ENCODE measurements around the gene NEURL1B. TPM values are rescaled to one million over a fixed set of nuclear protein-coding genes. Genes with fewer than 3 reads are reported as not detected.

The NEURL1B gene
- polyA plus RNA-seq, 1 donor from 2014 or later: 12.7 TPM

- Histone ChIP-seq H4K20me1 (ENCODE audit: insufficient read depth) (no peaks in the 10 kb centered on the region), H3K27me3 (ENCODE audit: insufficient read depth, low read depth, low read length) (no peaks in the 10 kb centered on the region), H3K27ac (ENCODE audit: low read length) (no peak overlapping the region), H3K36me3 (ENCODE audit: insufficient read depth, low read length) (no peaks in the 10 kb centered on the region), H3K4me2 (ENCODE audit: low read length) (no peak overlapping the region), H3F3A (ENCODE audit: insufficient read depth, low read length, poor library complexity, severe bottlenecking) (no peaks in the 10 kb centered on the region), H2AFZ (ENCODE audit: low read depth, low read length) (no peak overlapping the region), H3K9me2 (ENCODE audit: insufficient read depth, low read length) (no peaks in the 10 kb centered on the region), H3K9me3 (ENCODE audit: low read length) (no peaks in the 10 kb centered on the region), H3K79me2 (replicated peaks; ENCODE audit: insufficient read depth, low read length) (no peaks in the 10 kb centered on the region), H3K4me3 (ENCODE audit: low read length) (no peak overlapping the region), H3K9ac (ENCODE audit: low read length) (no peak overlapping the region)
- TF ChIP-seq CTCF (IDR thresholded peaks at IDR 0.05; ENCODE audit: poor library complexity, severe bottlenecking) (no peak), SMC3 (conservative IDR thresholded peaks at IDR 0.05; ENCODE audit: poor library complexity) (no peak), RAD21 (conservative IDR thresholded peaks at IDR 0.05) (no peak), EP300 (conservative IDR thresholded peaks at IDR 0.05; ENCODE audit: poor library complexity, severe bottlenecking) (no peak), EZH2 (IDR thresholded peaks at IDR 0.05; ENCODE audit: borderline replicate concordance, insufficient read depth, low read length, poor library complexity, severe bottlenecking) (no peak)
- TF ChIP-seq, protein P1, sequence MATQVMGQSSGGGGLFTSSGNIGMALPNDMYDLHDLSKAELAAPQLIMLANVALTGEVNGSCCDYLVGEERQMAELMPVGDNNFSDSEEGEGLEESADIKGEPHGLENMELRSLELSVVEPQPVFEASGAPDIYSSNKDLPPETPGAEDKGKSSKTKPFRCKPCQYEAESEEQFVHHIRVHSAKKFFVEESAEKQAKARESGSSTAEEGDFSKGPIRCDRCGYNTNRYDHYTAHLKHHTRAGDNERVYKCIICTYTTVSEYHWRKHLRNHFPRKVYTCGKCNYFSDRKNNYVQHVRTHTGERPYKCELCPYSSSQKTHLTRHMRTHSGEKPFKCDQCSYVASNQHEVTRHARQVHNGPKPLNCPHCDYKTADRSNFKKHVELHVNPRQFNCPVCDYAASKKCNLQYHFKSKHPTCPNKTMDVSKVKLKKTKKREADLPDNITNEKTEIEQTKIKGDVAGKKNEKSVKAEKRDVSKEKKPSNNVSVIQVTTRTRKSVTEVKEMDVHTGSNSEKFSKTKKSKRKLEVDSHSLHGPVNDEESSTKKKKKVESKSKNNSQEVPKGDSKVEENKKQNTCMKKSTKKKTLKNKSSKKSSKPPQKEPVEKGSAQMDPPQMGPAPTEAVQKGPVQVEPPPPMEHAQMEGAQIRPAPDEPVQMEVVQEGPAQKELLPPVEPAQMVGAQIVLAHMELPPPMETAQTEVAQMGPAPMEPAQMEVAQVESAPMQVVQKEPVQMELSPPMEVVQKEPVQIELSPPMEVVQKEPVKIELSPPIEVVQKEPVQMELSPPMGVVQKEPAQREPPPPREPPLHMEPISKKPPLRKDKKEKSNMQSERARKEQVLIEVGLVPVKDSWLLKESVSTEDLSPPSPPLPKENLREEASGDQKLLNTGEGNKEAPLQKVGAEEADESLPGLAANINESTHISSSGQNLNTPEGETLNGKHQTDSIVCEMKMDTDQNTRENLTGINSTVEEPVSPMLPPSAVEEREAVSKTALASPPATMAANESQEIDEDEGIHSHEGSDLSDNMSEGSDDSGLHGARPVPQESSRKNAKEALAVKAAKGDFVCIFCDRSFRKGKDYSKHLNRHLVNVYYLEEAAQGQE (IDR thresholded peaks at IDR 0.05; ENCODE audit: borderline replicate concordance): no peak
These were observed 46.9 kb downstream of the NEURL1B start for GRCh38 chr5:172687940-172688339.

- H3K9me3 ChIP-seq (ENCODE audit: low read length): no peaks in the 10 kb centered on the region
- no peak overlapping the region for H3K4me3 ChIP-seq (ENCODE audit: low read length)
- H3K79me2 ChIP-seq (replicated peaks; ENCODE audit: insufficient read depth, low read length): no peaks in the 10 kb centered on the region
- H3F3A ChIP-seq (ENCODE audit: insufficient read depth, low read length, poor library complexity, severe bottlenecking): no peaks in the 10 kb centered on the region
- TF ChIP-seq EZH2 (IDR thresholded peaks at IDR 0.05; ENCODE audit: borderline replicate concordance, insufficient read depth, low read length, poor library complexity, severe bottlenecking): no peak
- no peak overlapping the region for H3K9ac ChIP-seq (ENCODE audit: low read length)
- H3K9me2 ChIP-seq (ENCODE audit: insufficient read depth, low read length): no peaks in the 10 kb centered on the region
- no peaks in the 10 kb centered on the region for H3K27me3 ChIP-seq (ENCODE audit: insufficient read depth, low read depth, low read length)
- H3K4me2 ChIP-seq (ENCODE audit: low read length): no peak overlapping the region
- no peaks in the 10 kb centered on the region for H3K36me3 ChIP-seq (ENCODE audit: insufficient read depth, low read length)
- no peak overlapping the region for H2AFZ ChIP-seq (ENCODE audit: low read depth, low read length)
- H3K27ac ChIP-seq (ENCODE audit: low read length): no peak overlapping the region
- no peaks in the 10 kb centered on the region for H4K20me1 ChIP-seq (ENCODE audit: insufficient read depth)
These were observed 47.5 kb downstream of the NEURL1B start for GRCh38 chr5:172688349-172689217.

DNA sequence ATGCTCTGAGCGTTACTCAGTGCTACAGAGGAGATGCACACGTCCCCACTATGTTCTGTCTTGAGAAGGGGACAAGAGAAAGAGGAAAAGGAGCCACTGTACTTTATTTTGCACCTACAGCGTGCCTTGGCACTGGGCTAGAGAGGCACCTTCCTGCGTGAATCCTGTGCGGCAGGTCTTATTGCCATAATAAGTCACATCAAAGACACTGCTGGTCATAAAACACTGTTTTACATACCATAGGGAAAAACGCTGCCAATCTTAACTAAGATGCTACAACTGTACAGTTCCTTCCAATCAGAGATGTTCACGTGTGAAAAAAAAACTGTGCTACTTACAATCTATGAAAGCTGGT is 48.1 kb downstream of the NEURL1B start:
- H3K9ac ChIP-seq (ENCODE audit: low read length): no peak overlapping the region
- H3K9me2 ChIP-seq (ENCODE audit: insufficient read depth, low read length): no peaks in the 10 kb centered on the region
- no peak overlapping the region for H2AFZ ChIP-seq (ENCODE audit: low read depth, low read length)
- H3K36me3 ChIP-seq (ENCODE audit: insufficient read depth, low read length): no peaks in the 10 kb centered on the region
- H3F3A ChIP-seq (ENCODE audit: insufficient read depth, low read length, poor library complexity, severe bottlenecking): no peaks in the 10 kb centered on the region
- no peaks in the 10 kb centered on the region for H3K9me3 ChIP-seq (ENCODE audit: low read length)
- H3K27ac ChIP-seq (ENCODE audit: low read length): no peak overlapping the region
- H3K79me2 ChIP-seq (replicated peaks; ENCODE audit: insufficient read depth, low read length): no peaks in the 10 kb centered on the region
- no peak overlapping the region for H3K4me3 ChIP-seq (ENCODE audit: low read length)
- no peak for TF ChIP-seq TAF1 (IDR thresholded peaks at IDR 0.05; ENCODE audit: low read depth)
- TF ChIP-seq EP300 (conservative IDR thresholded peaks at IDR 0.05; ENCODE audit: poor library complexity, severe bottlenecking): no peak
- TF ChIP-seq RAD21 (conservative IDR thresholded peaks at IDR 0.05): no peak
- TF ChIP-seq, protein P1 (IDR thresholded peaks at IDR 0.05; ENCODE audit: borderline replicate concordance): no peak
- no peak for TF ChIP-seq POLR2AphosphoS5 (IDR thresholded peaks at IDR 0.05)
- TF ChIP-seq CTCF (IDR thresholded peaks at IDR 0.05; ENCODE audit: poor library complexity, severe bottlenecking): no peak
- no peak for TF ChIP-seq EZH2 (IDR thresholded peaks at IDR 0.05; ENCODE audit: borderline replicate concordance, insufficient read depth, low read length, poor library complexity, severe bottlenecking)
- no peak for TF ChIP-seq SMC3 (conservative IDR thresholded peaks at IDR 0.05; ENCODE audit: poor library complexity)
- no peak for TF ChIP-seq MXI1 (conservative IDR thresholded peaks at IDR 0.05; ENCODE audit: poor library complexity, severe bottlenecking)
- H4K20me1 ChIP-seq (ENCODE audit: insufficient read depth): no peaks in the 10 kb centered on the region
- H3K4me2 ChIP-seq (ENCODE audit: low read length): no peak overlapping the region
- H3K27me3 ChIP-seq (ENCODE audit: insufficient read depth, low read depth, low read length): no peaks in the 10 kb centered on the region
